SK-N-SH treated with all-trans-retinoic acid at 6 μM for 48 hours (cell line): Measurements from ENCODE around the gene S100A5.

Experiments used
- ATAC-seq: fragments of 200-7000 bp; cut with Tn5 transposase; 3 replicates; pipeline ENCODE4 v1.9.1; 2020; ENCODE audit warnings: mild to moderate bottlenecking, moderate library complexity
- ARNTL ChIP-seq: fragments of 450-650 bp; formaldehyde crosslinking; IDR thresholded peaks from 2 replicates; pipeline ENCODE4 v1.5.0; 2020; ENCODE audit warnings: low read depth, mild to moderate bottlenecking, moderate library complexity, borderline replicate concordance
- BACH2 ChIP-seq: fragments of 250-450 bp; sonication (Bioruptor Pico); IDR thresholded peaks from 2 replicates; pipeline ENCODE4 v1.9.0; 2021; ENCODE audit warnings: mild to moderate bottlenecking, borderline replicate concordance
- CSDC2 ChIP-seq: fragments of 250-450 bp; sonication (Bioruptor Pico); IDR thresholded peaks from 2 replicates; pipeline ENCODE4 v1.5.0; 2020; ENCODE audit warnings: mild to moderate bottlenecking, moderate library complexity
- ESRRG ChIP-seq: fragments of 250-450 bp; sonication (Bioruptor Pico); IDR thresholded peaks from 2 replicates; pipeline ENCODE4 v1.6.1; 2021; ENCODE audit warnings: mild to moderate bottlenecking
- GLIS3 ChIP-seq: fragments of 250-450 bp; sonication (Bioruptor Pico); IDR thresholded peaks from 2 replicates; pipeline ENCODE4 v1.5.0; 2020; ENCODE audit warnings: mild to moderate bottlenecking, moderate library complexity
- PPARA ChIP-seq: fragments of 250-450 bp; sonication (Bioruptor Pico); IDR thresholded peaks from 2 replicates; pipeline ENCODE4 v1.5.0; 2020; ENCODE audit warnings: mild to moderate bottlenecking, borderline replicate concordance
- RARB ChIP-seq: fragments of 250-450 bp; sonication (Bioruptor Pico); IDR thresholded peaks from 2 replicates; pipeline ENCODE4 v1.8.0; 2021; ENCODE audit warnings: mild to moderate bottlenecking, moderate library complexity
- SNAI2 ChIP-seq: fragments of 250-450 bp; sonication (Bioruptor Pico); IDR thresholded peaks from 2 replicates; pipeline ENCODE4 v1.5.0; 2020; ENCODE audit warnings: mild to moderate bottlenecking, moderate library complexity
- TCF4 ChIP-seq: fragments of 250-450 bp; sonication (Bioruptor Pico); IDR thresholded peaks from 2 replicates; pipeline ENCODE4 v1.8.0; 2021; ENCODE audit warnings: mild to moderate bottlenecking, moderate library complexity, borderline replicate concordance
- TOX ChIP-seq: fragments of 250-450 bp; sonication (Bioruptor Pico); IDR thresholded peaks from 2 replicates; pipeline ENCODE4 v1.8.0; 2021; ENCODE audit warnings: mild to moderate bottlenecking, moderate library complexity, borderline replicate concordance
- ZFP3 ChIP-seq: fragments of 250-450 bp; sonication (Bioruptor Pico); IDR thresholded peaks from 2 replicates; pipeline ENCODE4 v1.5.0; 2020; ENCODE audit warnings: mild to moderate bottlenecking, moderate library complexity
- ZFP30 ChIP-seq: fragments of 450-650 bp; formaldehyde crosslinking; IDR thresholded peaks from 2 replicates; pipeline ENCODE4 v1.5.0; 2022; ENCODE audit warnings: mild to moderate bottlenecking, moderate library complexity
- ZNF565 ChIP-seq: fragments of 450-650 bp; formaldehyde crosslinking; conservative IDR thresholded peaks from 2 replicates; pipeline ENCODE4 v1.5.0; 2020; ENCODE audit warnings: low read depth, mild to moderate bottlenecking, moderate library complexity
- ZNF70 ChIP-seq: fragments of 450-650 bp; formaldehyde crosslinking; IDR thresholded peaks from 2 replicates; pipeline ENCODE4 v1.5.0; 2020; ENCODE audit warnings: mild to moderate bottlenecking, moderate library complexity
- ZNF8 ChIP-seq: fragments of 450-650 bp; formaldehyde crosslinking; IDR thresholded peaks from 2 replicates; pipeline ENCODE4 v1.5.0; 2020; ENCODE audit warnings: mild to moderate bottlenecking, moderate library complexity
- TF ChIP-seq, protein P1 (sequence below): fragments of 250-450 bp; sonication (Bioruptor Pico); IDR thresholded peaks from 2 replicates; pipeline ENCODE4 v1.8.0; 2020; ENCODE audit warnings: mild to moderate bottlenecking, moderate library complexity, borderline replicate concordance
- TF ChIP-seq, protein P2 (sequence below): fragments of 250-450 bp; sonication (Bioruptor Pico); IDR thresholded peaks from 2 replicates; pipeline ENCODE4 v1.5.0; 2020; ENCODE audit warnings: mild to moderate bottlenecking, moderate library complexity
- TF ChIP-seq, protein P3 (sequence below): fragments of 250-450 bp; sonication (Bioruptor Pico); IDR thresholded peaks from 2 replicates; pipeline ENCODE4 v1.5.1; 2020; ENCODE audit warnings: low read depth, mild to moderate bottlenecking, moderate library complexity
- TF ChIP-seq, protein P4 (sequence below): fragments of 250-450 bp; sonication (Bioruptor Pico); IDR thresholded peaks from 2 replicates; pipeline ENCODE4 v1.5.1; 2021; ENCODE audit warnings: mild to moderate bottlenecking, moderate library complexity

The S100A5 gene

DNA sequence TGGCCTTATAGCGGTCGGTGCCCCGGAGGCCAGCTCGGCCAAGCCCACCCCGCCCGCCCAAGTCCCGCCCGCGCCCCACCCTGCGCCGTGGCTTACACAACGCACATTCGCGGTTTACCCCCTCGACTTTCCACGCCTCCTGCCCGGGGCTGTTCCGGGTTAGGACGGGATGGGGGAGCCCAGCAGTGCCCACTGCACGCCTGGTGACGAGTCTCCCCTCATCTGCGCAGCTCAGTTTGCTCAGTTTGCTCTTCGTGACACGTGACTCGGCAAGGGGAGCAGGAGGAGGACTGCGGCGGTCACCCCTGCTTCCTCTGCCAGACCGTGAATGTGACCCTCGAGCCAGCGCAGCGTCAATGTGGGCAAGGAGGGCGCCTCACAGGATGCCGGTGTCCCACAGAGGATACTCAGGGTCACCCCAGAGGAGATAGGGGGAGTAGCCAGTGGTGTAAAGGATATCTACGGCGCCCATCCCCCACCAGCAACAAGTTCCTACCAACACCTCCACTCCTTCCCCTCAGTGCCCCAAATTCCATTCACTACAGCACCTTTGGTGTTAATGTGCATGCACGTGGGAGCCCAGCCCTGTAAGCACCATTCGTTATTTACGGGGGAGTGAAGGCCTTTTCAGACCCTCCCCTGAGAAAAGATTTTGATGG, 4.6 kb downstream of the S100A5 start:
- no peak for TF ChIP-seq RARB (CRISPR knock-in tag)
- no peak for TF ChIP-seq GLIS3 (CRISPR knock-in tag)
- TF ChIP-seq, protein P1, sequence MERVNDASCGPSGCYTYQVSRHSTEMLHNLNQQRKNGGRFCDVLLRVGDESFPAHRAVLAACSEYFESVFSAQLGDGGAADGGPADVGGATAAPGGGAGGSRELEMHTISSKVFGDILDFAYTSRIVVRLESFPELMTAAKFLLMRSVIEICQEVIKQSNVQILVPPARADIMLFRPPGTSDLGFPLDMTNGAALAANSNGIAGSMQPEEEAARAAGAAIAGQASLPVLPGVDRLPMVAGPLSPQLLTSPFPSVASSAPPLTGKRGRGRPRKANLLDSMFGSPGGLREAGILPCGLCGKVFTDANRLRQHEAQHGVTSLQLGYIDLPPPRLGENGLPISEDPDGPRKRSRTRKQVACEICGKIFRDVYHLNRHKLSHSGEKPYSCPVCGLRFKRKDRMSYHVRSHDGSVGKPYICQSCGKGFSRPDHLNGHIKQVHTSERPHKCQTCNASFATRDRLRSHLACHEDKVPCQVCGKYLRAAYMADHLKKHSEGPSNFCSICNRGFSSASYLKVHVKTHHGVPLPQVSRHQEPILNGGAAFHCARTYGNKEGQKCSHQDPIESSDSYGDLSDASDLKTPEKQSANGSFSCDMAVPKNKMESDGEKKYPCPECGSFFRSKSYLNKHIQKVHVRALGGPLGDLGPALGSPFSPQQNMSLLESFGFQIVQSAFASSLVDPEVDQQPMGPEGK (CRISPR knock-in tag) = no peak
- TF ChIP-seq, protein P2, sequence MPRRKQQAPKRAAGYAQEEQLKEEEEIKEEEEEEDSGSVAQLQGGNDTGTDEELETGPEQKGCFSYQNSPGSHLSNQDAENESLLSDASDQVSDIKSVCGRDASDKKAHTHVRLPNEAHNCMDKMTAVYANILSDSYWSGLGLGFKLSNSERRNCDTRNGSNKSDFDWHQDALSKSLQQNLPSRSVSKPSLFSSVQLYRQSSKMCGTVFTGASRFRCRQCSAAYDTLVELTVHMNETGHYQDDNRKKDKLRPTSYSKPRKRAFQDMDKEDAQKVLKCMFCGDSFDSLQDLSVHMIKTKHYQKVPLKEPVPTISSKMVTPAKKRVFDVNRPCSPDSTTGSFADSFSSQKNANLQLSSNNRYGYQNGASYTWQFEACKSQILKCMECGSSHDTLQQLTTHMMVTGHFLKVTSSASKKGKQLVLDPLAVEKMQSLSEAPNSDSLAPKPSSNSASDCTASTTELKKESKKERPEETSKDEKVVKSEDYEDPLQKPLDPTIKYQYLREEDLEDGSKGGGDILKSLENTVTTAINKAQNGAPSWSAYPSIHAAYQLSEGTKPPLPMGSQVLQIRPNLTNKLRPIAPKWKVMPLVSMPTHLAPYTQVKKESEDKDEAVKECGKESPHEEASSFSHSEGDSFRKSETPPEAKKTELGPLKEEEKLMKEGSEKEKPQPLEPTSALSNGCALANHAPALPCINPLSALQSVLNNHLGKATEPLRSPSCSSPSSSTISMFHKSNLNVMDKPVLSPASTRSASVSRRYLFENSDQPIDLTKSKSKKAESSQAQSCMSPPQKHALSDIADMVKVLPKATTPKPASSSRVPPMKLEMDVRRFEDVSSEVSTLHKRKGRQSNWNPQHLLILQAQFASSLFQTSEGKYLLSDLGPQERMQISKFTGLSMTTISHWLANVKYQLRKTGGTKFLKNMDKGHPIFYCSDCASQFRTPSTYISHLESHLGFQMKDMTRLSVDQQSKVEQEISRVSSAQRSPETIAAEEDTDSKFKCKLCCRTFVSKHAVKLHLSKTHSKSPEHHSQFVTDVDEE (CRISPR knock-in tag) = no peak
- no peak for TF ChIP-seq ZFP3 (CRISPR knock-in tag)
- TF ChIP-seq TOX (CRISPR knock-in tag) = no peak
- peak; percentile 80 for ATAC-seq

DNA sequence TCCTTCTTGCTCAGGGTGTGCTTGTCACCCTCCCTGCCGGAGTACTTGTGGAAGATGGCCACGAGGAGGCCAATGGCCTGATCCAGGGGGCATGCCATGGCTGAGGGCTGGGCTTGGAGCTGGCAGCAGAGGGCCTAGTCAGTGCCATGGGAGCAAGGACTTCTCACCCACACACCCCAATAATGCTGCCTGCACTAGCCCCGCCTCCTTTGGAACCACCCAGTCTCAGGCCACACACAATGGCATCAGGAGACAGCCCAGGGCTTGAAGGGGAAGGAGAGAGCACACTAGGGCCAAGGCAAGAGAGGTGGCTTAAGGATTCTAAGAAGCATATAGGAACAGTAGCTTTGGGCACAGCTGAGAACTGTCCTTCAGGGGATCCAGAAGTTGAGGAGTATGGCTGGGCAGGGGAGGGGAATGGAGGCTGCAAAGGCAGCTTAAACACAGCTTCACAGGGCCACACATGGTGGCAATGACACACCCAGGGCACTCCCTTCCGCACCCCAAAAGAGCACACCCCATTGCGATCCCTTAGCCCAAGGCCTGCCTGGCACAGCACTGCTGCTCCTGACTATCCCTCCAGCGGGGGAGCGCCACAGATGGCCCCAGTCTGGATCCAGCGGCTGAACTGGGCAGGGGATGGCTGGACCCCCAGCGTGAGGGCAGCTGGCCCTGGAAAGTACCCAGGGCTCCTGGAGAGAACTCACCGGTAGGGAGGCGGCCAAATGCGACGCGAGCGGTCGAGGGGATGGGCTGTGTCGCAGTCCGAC, 5.3 kb downstream of the S100A5 start, which contains the start of gene S100A6:
S100A6 (minus strand) TSS at position 750 of the 770 bp plus-strand sequence; CDS start at position 98, 652 bp downstream.
- TF ChIP-seq ZNF8 (CRISPR knock-in tag) (no peak), BACH2 (CRISPR knock-in tag) (no peak), GLIS3 (CRISPR knock-in tag) (no peak), ZFP30 (CRISPR knock-in tag) (no peak), ZNF565 (CRISPR knock-in tag) (no peak), ARNTL (CRISPR knock-in tag) (no peak), SNAI2 (CRISPR knock-in tag) (no peak), ZNF70 (CRISPR knock-in tag) (no peak), ESRRG (CRISPR knock-in tag) (no peak)
- TF ChIP-seq, protein P2 (CRISPR knock-in tag) = no peak
- TF ChIP-seq, protein P3, sequence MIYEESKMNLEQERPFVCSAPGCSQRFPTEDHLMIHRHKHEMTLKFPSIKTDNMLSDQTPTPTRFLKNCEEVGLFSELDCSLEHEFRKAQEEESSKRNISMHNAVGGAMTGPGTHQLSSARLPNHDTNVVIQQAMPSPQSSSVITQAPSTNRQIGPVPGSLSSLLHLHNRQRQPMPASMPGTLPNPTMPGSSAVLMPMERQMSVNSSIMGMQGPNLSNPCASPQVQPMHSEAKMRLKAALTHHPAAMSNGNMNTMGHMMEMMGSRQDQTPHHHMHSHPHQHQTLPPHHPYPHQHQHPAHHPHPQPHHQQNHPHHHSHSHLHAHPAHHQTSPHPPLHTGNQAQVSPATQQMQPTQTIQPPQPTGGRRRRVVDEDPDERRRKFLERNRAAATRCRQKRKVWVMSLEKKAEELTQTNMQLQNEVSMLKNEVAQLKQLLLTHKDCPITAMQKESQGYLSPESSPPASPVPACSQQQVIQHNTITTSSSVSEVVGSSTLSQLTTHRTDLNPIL (CRISPR knock-in tag) = no peak
- ATAC-seq = peak; percentile 52

DNA sequence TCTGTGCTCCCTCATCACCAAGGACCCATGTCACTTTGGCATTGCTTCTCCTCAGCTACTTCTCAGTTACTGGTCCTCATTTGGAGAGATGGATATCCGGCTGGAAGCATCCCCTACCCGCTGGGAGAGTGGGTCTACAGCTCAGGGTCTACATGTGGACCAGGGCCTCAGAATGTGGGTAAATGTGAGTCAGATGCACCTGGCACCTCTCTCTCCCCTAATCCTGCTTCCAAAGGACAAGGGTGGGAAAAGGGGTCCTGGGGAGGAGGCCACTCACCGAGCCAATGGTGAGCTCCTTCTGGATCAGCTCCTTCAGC, 5.9 kb downstream of the S100A5 start:
- no peak for ATAC-seq
- TF ChIP-seq, protein P1 (CRISPR knock-in tag) = no peak
- TF ChIP-seq SNAI2 (CRISPR knock-in tag) (no peak), TOX (CRISPR knock-in tag) (no peak), ZNF565 (CRISPR knock-in tag) (no peak), ZFP30 (CRISPR knock-in tag) (no peak), PPARA (CRISPR knock-in tag) (no peak), TCF4 (CRISPR knock-in tag) (no peak), CSDC2 (CRISPR knock-in tag) (no peak), ZFP3 (CRISPR knock-in tag) (no peak), RARB (CRISPR knock-in tag) (no peak), GLIS3 (CRISPR knock-in tag) (no peak)
- TF ChIP-seq, protein P2 (CRISPR knock-in tag) = no peak
- TF ChIP-seq, protein P4, sequence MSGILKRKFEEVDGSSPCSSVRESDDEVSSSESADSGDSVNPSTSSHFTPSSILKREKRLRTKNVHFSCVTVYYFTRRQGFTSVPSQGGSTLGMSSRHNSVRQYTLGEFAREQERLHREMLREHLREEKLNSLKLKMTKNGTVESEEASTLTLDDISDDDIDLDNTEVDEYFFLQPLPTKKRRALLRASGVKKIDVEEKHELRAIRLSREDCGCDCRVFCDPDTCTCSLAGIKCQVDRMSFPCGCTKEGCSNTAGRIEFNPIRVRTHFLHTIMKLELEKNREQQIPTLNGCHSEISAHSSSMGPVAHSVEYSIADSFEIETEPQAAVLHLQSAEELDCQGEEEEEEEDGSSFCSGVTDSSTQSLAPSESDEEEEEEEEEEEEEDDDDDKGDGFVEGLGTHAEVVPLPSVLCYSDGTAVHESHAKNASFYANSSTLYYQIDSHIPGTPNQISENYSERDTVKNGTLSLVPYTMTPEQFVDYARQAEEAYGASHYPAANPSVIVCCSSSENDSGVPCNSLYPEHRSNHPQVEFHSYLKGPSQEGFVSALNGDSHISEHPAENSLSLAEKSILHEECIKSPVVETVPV (CRISPR knock-in tag) = no peak
